Chondrocyte (in vitro differentiated cells): ENCODE data around the gene MYL12B. TPM values are rescaled to one million over a fixed set of nuclear protein-coding genes. Genes with fewer than 3 reads are reported as not detected.

Experiments
- DNase-seq: peaks from one replicate; pipeline ENCODE4 v3.0.0; 2021; ENCODE audit warnings: mixed read lengths, low spot score
- H3K27ac Mint-ChIP-seq: one replicate; pipeline ENCODE4 v1.8.0; 2021; ENCODE audit warnings: mild to moderate bottlenecking, moderate library complexity, mixed read lengths; ENCODE audit not compliant: unreplicated experiment
- H3K27me3 Mint-ChIP-seq: 2 replicates; pipeline ENCODE4 v1.8.0; 2021; ENCODE audit warnings: low read depth, mixed read lengths
- H3K36me3 Mint-ChIP-seq: 2 replicates; pipeline ENCODE4 v1.8.0; 2021; ENCODE audit warnings: low read depth, mixed read lengths
- H3K4me1 Mint-ChIP-seq: 2 replicates; pipeline ENCODE4 v1.8.0; 2021; ENCODE audit warnings: low read depth, mild to moderate bottlenecking, mixed read lengths
- H3K4me3 Mint-ChIP-seq: one replicate; pipeline ENCODE4 v1.8.0; 2021; ENCODE audit warnings: mild to moderate bottlenecking, moderate library complexity, mixed read lengths; ENCODE audit not compliant: unreplicated experiment
- H3K9me3 Mint-ChIP-seq: 2 replicates; pipeline ENCODE4 v1.8.0; 2021; ENCODE audit warnings: low read depth, mixed read lengths
- total RNA-seq: library from RNA; stranded (reverse); gene quantifications from 3 replicates; pipeline ENCODE4 v1.2.1, GENCODE V29; 2021
- TF ChIP-seq, protein P1 (sequence below): fragments of 200-600 bp; sonication (generic); IDR thresholded peaks from 2 replicates; pipeline ENCODE4 v1.5.0; 2021; ENCODE audit warnings: antibody characterized with exemption, mild to moderate bottlenecking, moderate library complexity

The MYL12B gene
- total RNA-seq, 1 donor from 2014 or later: 327 TPM

DNA sequence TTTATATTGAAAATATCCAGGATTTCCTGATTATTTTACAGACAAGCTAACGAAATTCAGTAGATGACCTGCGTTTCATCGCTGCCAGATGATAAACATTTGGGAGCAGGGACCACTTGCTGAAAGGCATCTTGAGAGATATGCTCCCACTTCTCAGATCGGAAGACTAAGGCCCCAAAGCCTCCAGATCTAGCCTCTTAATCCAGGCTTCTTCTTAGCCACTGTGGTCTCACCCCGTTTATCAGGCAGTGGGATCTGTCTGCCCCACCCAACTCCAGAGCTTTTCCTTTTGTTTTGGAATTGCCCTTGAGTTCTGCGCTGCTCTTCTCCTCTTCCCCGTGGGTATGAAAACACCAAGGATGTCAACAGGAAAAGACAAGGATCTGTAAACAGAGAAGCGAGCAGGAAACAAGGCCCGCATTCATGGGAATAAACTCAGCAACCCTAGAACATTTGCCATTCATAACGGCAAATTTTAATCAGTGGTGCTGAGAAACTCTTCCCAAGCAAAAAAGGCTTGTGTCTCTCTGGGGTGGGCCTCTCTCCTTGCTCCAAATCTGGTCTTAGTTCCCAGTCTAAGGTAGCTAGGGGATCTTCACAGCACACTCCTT lies 21.4 kb downstream of the MYL12B start:
- TF ChIP-seq, protein P1, sequence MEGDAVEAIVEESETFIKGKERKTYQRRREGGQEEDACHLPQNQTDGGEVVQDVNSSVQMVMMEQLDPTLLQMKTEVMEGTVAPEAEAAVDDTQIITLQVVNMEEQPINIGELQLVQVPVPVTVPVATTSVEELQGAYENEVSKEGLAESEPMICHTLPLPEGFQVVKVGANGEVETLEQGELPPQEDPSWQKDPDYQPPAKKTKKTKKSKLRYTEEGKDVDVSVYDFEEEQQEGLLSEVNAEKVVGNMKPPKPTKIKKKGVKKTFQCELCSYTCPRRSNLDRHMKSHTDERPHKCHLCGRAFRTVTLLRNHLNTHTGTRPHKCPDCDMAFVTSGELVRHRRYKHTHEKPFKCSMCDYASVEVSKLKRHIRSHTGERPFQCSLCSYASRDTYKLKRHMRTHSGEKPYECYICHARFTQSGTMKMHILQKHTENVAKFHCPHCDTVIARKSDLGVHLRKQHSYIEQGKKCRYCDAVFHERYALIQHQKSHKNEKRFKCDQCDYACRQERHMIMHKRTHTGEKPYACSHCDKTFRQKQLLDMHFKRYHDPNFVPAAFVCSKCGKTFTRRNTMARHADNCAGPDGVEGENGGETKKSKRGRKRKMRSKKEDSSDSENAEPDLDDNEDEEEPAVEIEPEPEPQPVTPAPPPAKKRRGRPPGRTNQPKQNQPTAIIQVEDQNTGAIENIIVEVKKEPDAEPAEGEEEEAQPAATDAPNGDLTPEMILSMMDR: no peak
- Mint-ChIP-seq H3K27ac (no peak overlapping the region), H3K36me3 (peaks cover 4% of the 10 kb centered on the region), H3K9me3 (peaks cover 2% of the 10 kb centered on the region), H3K4me3 (no peak overlapping the region), H3K4me1 (peaks cover 18% of the 10 kb centered on the region), H3K27me3 (no peaks in the 10 kb centered on the region)
- no peak for DNase-seq

DNA sequence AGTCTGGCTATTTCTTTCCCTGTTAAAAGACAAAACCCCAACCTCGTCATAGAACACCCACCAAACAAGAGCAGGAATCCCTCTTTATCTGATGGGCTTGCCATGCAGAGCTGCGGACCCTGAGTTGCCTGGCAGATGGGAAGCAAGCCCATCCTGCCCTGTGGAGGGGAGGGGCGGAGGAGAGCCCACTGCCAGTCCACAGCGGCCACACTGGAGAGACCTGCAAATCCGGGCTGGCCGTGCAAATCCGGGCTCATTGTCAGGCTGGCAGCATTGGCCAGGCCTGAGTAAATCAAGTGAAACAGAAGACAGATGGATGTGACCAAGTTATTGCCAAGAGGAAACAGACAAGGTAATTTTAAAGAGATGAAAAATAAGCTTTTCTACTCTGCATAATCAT lies 22.0 kb downstream of the MYL12B start:
- Mint-ChIP-seq H3K27me3 (no peaks in the 10 kb centered on the region), H3K36me3 (peaks cover 2% of the 10 kb centered on the region), H3K9me3 (peaks cover 2% of the 10 kb centered on the region), H3K27ac (no peak overlapping the region), H3K4me1 (peaks cover 18% of the 10 kb centered on the region), H3K4me3 (no peak overlapping the region)
- TF ChIP-seq, protein P1: no peak
- no peak for DNase-seq

DNA sequence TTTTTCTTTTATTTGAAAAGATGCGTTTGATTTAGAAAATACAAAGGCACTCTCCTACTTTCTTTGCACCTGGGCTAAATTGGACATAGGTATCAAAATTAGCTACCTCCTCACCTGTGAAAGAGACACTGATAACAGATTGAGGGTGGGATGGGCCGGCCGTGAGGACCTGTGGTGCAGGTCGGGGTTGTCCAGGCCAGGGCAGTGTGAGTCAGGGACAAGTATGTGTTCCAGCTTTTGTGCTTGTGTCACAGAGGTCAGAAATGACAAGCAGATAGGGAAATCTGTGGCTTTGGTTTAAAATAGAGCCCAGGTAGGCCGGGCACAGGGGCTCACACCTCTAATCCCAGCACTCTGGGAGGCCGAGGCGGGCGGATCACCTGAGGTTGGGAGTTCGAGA lies 22.6 kb downstream of the MYL12B start:
- DNase-seq: no peak
- TF ChIP-seq, protein P1: no peak
- Mint-ChIP-seq H3K9me3 (peaks cover 2% of the 10 kb centered on the region), H3K27ac (no peak overlapping the region), H3K4me3 (no peak overlapping the region), H3K36me3 (no peaks in the 10 kb centered on the region), H3K4me1 (peaks cover 18% of the 10 kb centered on the region), H3K27me3 (no peaks in the 10 kb centered on the region)

- Mint-ChIP-seq H3K9me3 (peaks cover 9% of the 10 kb centered on the region), H3K27ac (no peak overlapping the region), H3K4me1 (peaks cover 18% of the 10 kb centered on the region), H3K27me3 (no peaks in the 10 kb centered on the region), H3K36me3 (no peaks in the 10 kb centered on the region), H3K4me3 (no peak overlapping the region)
- TF ChIP-seq, protein P1: no peak
- no peak for DNase-seq
Measured at GRCh38 chr18:3286159-3286558, 24.2 kb downstream of the MYL12B start.

DNA sequence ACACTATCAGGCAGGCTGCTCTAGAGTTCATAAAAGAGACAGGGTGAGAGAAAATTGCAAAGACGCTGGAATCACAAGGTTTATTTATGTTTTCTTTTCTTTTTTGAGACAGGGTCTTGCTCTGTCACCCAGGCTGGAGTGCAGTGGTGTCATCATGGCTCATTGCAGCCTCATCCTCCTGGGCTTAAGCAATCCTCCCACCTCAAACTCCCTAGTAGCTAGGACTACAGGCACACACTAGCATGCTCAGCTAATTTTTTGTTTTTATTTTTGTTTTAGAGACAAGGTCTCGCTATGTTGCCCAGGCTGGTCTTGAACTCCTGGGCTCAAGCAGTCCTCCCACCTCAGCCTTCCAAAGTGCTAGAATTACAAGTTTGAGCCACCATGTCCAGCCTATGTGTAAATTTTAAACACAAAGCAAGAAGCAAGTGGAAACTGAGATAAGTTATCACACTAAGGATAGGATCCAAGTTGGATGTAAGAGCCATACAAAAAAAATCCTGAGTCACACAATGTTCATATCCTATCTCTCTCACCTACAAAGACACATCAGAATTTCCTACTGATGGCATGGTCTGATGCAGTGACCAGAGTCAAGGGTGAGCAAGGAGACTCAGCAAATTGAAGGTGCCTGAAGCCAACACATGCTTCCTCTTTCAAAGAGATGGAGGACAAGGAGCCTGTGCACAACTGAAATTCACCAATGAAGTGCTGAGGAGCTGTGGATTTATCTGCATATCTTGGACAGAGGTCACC lies 31.4 kb downstream of the MYL12B start:
- peaks cover 3% of the 10 kb centered on the region for H3K36me3 Mint-ChIP-seq
- no peak for DNase-seq
- H3K9me3 Mint-ChIP-seq: peaks cover 29% of the 10 kb centered on the region
- no peak overlapping the region for H3K27ac Mint-ChIP-seq
- peaks cover 3% of the 10 kb centered on the region for H3K4me1 Mint-ChIP-seq
- H3K27me3 Mint-ChIP-seq: no peaks in the 10 kb centered on the region
- TF ChIP-seq, protein P1: no peak
- no peak overlapping the region for H3K4me3 Mint-ChIP-seq
